ENCODE data around the gene CHST8.

CHST8 gene

GRCh38 chr19:33714149-33714548, 92.4 kb downstream of the CHST8 start:
- H3K27me3 ChIP-seq (replicated peaks in 2 of 5; ENCODE audit: control insufficient read depth in 4 of 5, insufficient read depth in 5 of 5, low read length in 4 of 5), result peaks cover 0 to 6% (median 0%) of the 10 kb centered on the region in 5 experiments
- H3K36me3 ChIP-seq (ENCODE audit: control insufficient read depth in 4 of 4, insufficient read depth in 4 of 4, low read length in 3 of 4), result no peaks in the 10 kb centered on the region
- 85% methylated on average over 2 of the region's 3 CpGs for WGBS (ENCODE audit: insufficient coverage)
- CTCF ChIA-PET, result no interaction called here
- peaks cover 0 to 3% (median 0%) of the 10 kb centered on the region in 5 experiments for H3K9me3 ChIP-seq (ENCODE audit: control extremely low read depth in 1 of 5, control insufficient read depth in 4 of 5, insufficient read depth in 2 of 5, low read depth in 1 of 5, low read length in 4 of 5)
- POLR2A ChIA-PET, result no interaction called here
- H3K4me3 ChIP-seq (ENCODE audit: control insufficient read depth in 1 of 7, extremely low read depth in 1 of 7, insufficient read depth in 4 of 7, low read depth in 2 of 7, low read length in 6 of 7), result no peak overlapping the region
- DNase-seq, result no peak
- no peaks in the 10 kb centered on the region for H3K4me1 ChIP-seq (ENCODE audit: control extremely low read depth in 1 of 4, control insufficient read depth in 4 of 4, insufficient read depth in 4 of 4, low read length in 3 of 4)
- no peak overlapping the region for H3K27ac ChIP-seq (ENCODE audit: insufficient read depth in 1 of 2, low read depth in 1 of 2, low read length in 2 of 2, poor library complexity in 1 of 2, severe bottlenecking in 2 of 2)

DNA sequence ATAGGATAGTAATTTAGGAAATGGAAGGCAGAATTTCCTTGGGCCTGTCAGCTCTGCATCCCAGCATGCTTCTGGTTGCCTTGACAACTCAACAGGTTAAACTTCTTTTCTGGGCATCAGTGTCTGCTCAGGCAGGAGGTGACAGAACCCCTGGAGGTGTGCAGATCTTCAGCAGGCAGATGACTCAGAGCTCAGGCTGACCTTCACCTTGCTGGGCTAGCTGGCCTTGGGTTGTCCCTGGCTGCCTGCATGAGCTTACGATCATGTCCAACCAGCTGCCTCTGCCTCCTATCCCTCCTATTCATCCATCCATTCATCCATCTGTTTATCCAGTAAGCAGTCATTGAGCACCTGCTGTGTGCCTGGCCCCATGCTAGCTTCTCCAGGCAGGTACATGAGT, 93.7 kb downstream of the CHST8 start:
- 100% methylated on average over 1 of the region's 1 CpG for WGBS (ENCODE audit: insufficient coverage)
- Histone ChIP-seq H3K36me3 (ENCODE audit: control insufficient read depth in 4 of 4, insufficient read depth in 4 of 4, low read length in 3 of 4) (no peaks in the 10 kb centered on the region), H3K27me3 (replicated peaks in 2 of 5; ENCODE audit: control insufficient read depth in 4 of 5, insufficient read depth in 5 of 5, low read length in 4 of 5) (peaks cover 0 to 6% (median 0%) of the 10 kb centered on the region in 5 experiments)

DNA sequence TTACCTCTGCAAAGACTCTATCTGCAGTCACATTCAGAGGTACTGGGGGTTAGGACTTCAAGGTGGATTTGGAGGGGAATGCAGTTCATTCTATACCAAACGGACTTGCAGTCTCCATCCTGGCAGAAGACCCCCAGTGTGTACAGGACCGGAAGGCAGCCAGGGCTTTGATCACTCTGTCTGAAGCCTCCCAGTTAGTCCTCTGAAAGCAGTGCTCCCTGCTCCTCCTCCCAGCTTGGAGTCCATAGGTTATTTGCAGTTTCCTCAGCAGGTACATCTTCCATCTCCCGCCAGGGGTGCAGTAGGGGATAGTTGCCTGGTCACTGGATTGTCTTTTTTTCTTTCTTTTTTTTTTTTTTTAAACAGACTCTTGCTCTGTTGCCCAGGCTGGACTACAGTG, 96.1 kb downstream of the CHST8 start:
- ChIA-PET CTCF (interaction anchor here (0.6 kb wide), 1 partner anchor 41 kb away, joined by 3 read pairs; no protein-coding TSS in a partner anchor), POLR2A (no interaction called here)
- Histone ChIP-seq H3K36me3 (ENCODE audit: control insufficient read depth in 4 of 4, insufficient read depth in 4 of 4, low read length in 3 of 4) (no peaks in the 10 kb centered on the region), H3K4me1 (ENCODE audit: control extremely low read depth in 1 of 4, control insufficient read depth in 4 of 4, insufficient read depth in 4 of 4, low read length in 3 of 4) (no peaks in the 10 kb centered on the region), H3K4me3 (ENCODE audit: control insufficient read depth in 1 of 7, extremely low read depth in 1 of 7, insufficient read depth in 4 of 7, low read depth in 2 of 7, low read length in 6 of 7) (no peak overlapping the region), H3K27ac (ENCODE audit: insufficient read depth in 1 of 2, low read depth in 1 of 2, low read length in 2 of 2, poor library complexity in 1 of 2, severe bottlenecking in 2 of 2) (no peak overlapping the region), H3K9me3 (ENCODE audit: control extremely low read depth in 1 of 5, control insufficient read depth in 4 of 5, insufficient read depth in 2 of 5, low read depth in 1 of 5, low read length in 4 of 5) (peaks cover 0 to 3% (median 0%) of the 10 kb centered on the region in 5 experiments), H3K27me3 (replicated peaks in 2 of 5; ENCODE audit: control insufficient read depth in 4 of 5, insufficient read depth in 5 of 5, low read length in 4 of 5) (peaks cover 0 to 8% (median 2%) of the 10 kb centered on the region in 5 experiments)
- WGBS (ENCODE audit: insufficient coverage), result 53% methylated on average over 2 of the region's 3 CpGs
- DNase-seq, result no peak

More for the DNA sequence above, 93.7 kb downstream of the CHST8 start:
- Histone ChIP-seq H3K9me3 (ENCODE audit: control extremely low read depth in 1 of 5, control insufficient read depth in 4 of 5, insufficient read depth in 2 of 5, low read depth in 1 of 5, low read length in 4 of 5) (peaks cover 0 to 3% (median 0%) of the 10 kb centered on the region in 5 experiments), H3K4me3 (ENCODE audit: control insufficient read depth in 1 of 7, extremely low read depth in 1 of 7, insufficient read depth in 4 of 7, low read depth in 2 of 7, low read length in 6 of 7) (no peak overlapping the region), H3K4me1 (ENCODE audit: control extremely low read depth in 1 of 4, control insufficient read depth in 4 of 4, insufficient read depth in 4 of 4, low read length in 3 of 4) (no peaks in the 10 kb centered on the region), H3K27ac (ENCODE audit: insufficient read depth in 1 of 2, low read depth in 1 of 2, low read length in 2 of 2, poor library complexity in 1 of 2, severe bottlenecking in 2 of 2) (no peak overlapping the region)
- DNase-seq, result no peak
- ChIA-PET CTCF (no interaction called here), POLR2A (no interaction called here)

GRCh38 chr19:33718651-33719254, 97.0 kb downstream of the CHST8 start:
- H3K27ac ChIP-seq (ENCODE audit: insufficient read depth in 1 of 2, low read depth in 1 of 2, low read length in 2 of 2, poor library complexity in 1 of 2, severe bottlenecking in 2 of 2), result no peak overlapping the region
- H3K9me3 ChIP-seq (ENCODE audit: control extremely low read depth in 1 of 5, control insufficient read depth in 4 of 5, insufficient read depth in 2 of 5, low read depth in 1 of 5, low read length in 4 of 5), result peaks cover 0 to 3% (median 0%) of the 10 kb centered on the region in 5 experiments
- H3K4me3 ChIP-seq (ENCODE audit: control insufficient read depth in 1 of 7, extremely low read depth in 1 of 7, insufficient read depth in 4 of 7, low read depth in 2 of 7, low read length in 6 of 7), result no peak overlapping the region
- H3K36me3 ChIP-seq (ENCODE audit: control insufficient read depth in 4 of 4, insufficient read depth in 4 of 4, low read length in 3 of 4), result no peaks in the 10 kb centered on the region
- H3K27me3 ChIP-seq (replicated peaks in 2 of 5; ENCODE audit: control insufficient read depth in 4 of 5, insufficient read depth in 5 of 5, low read length in 4 of 5), result peaks cover 0 to 8% (median 4%) of the 10 kb centered on the region in 5 experiments
- no peak for DNase-seq
- WGBS (ENCODE audit: insufficient coverage), result 58% methylated on average over 8 of the region's 12 CpGs
- ChIA-PET POLR2A (interaction anchor here (0.6 kb wide), 1 partner anchor 39 kb away, joined by 3 read pairs; no protein-coding TSS in a partner anchor), CTCF (interaction anchor here (0.6 kb wide), 1 partner anchor 41 kb away, joined by 3 read pairs; no protein-coding TSS in a partner anchor)
- no peaks in the 10 kb centered on the region for H3K4me1 ChIP-seq (ENCODE audit: control extremely low read depth in 1 of 4, control insufficient read depth in 4 of 4, insufficient read depth in 4 of 4, low read length in 3 of 4)

GRCh38 chr19:33719366-33720154, 97.8 kb downstream of the CHST8 start:
- Histone ChIP-seq H3K36me3 (ENCODE audit: control insufficient read depth in 4 of 4, insufficient read depth in 4 of 4, low read length in 3 of 4) (no peaks in the 10 kb centered on the region), H3K4me3 (ENCODE audit: control insufficient read depth in 1 of 7, extremely low read depth in 1 of 7, insufficient read depth in 4 of 7, low read depth in 2 of 7, low read length in 6 of 7) (no peak overlapping the region), H3K4me1 (ENCODE audit: control extremely low read depth in 1 of 4, control insufficient read depth in 4 of 4, insufficient read depth in 4 of 4, low read length in 3 of 4) (no peaks in the 10 kb centered on the region), H3K27me3 (replicated peaks in 2 of 5; ENCODE audit: control insufficient read depth in 4 of 5, insufficient read depth in 5 of 5, low read length in 4 of 5) (peaks cover 0 to 9% (median 4%) of the 10 kb centered on the region in 5 experiments), H3K27ac (ENCODE audit: insufficient read depth in 1 of 2, low read depth in 1 of 2, low read length in 2 of 2, poor library complexity in 1 of 2, severe bottlenecking in 2 of 2) (no peak overlapping the region), H3K9me3 (ENCODE audit: control extremely low read depth in 1 of 5, control insufficient read depth in 4 of 5, insufficient read depth in 2 of 5, low read depth in 1 of 5, low read length in 4 of 5) (peaks cover 0 to 2% (median 0%) of the 10 kb centered on the region in 5 experiments)
- WGBS (ENCODE audit: insufficient coverage), result 72% methylated on average over 9 of the region's 13 CpGs
- CTCF ChIA-PET, result interaction anchor here (0.6 to 0.9 kb wide), 2 partner anchors 58 to 1340 kb away, joined by 4 to 5 read pairs; no protein-coding TSS in a partner anchor
- POLR2A ChIA-PET, result interaction anchor here (0.6 kb wide), 1 partner anchor 38 kb away, joined by 3 read pairs; no protein-coding TSS in a partner anchor
- DNase-seq, result no peak

DNA sequence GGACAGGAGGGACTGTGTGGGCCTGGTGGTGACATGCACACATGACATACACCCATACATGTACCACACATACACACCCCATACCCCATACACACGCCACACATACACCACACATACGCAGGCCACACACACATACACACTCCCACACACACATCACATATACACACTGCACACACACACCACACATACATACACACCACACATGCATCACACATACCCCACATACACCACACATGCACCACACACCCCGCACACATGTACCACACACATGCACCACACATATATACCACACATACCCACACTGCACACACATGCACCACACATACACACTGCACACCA, 98.4 kb downstream of the CHST8 start:
- Histone ChIP-seq H3K9me3 (ENCODE audit: control extremely low read depth in 1 of 5, control insufficient read depth in 4 of 5, insufficient read depth in 2 of 5, low read depth in 1 of 5, low read length in 4 of 5) (peaks cover 0 to 2% (median 0%) of the 10 kb centered on the region in 5 experiments), H3K27me3 (replicated peaks in 2 of 5; ENCODE audit: control insufficient read depth in 4 of 5, insufficient read depth in 5 of 5, low read length in 4 of 5) (peaks cover 0 to 11% (median 6%) of the 10 kb centered on the region in 5 experiments), H3K4me1 (ENCODE audit: control extremely low read depth in 1 of 4, control insufficient read depth in 4 of 4, insufficient read depth in 4 of 4, low read length in 3 of 4) (no peaks in the 10 kb centered on the region), H3K27ac (ENCODE audit: insufficient read depth in 1 of 2, low read depth in 1 of 2, low read length in 2 of 2, poor library complexity in 1 of 2, severe bottlenecking in 2 of 2) (no peak overlapping the region), H3K36me3 (ENCODE audit: control insufficient read depth in 4 of 4, insufficient read depth in 4 of 4, low read length in 3 of 4) (no peaks in the 10 kb centered on the region), H3K4me3 (ENCODE audit: control insufficient read depth in 1 of 7, extremely low read depth in 1 of 7, insufficient read depth in 4 of 7, low read depth in 2 of 7, low read length in 6 of 7) (no peak overlapping the region)
- ChIA-PET CTCF (interaction anchor here (0.6 to 0.9 kb wide), 2 partner anchors 58 to 1341 kb away, joined by 4 to 5 read pairs; no protein-coding TSS in a partner anchor), POLR2A (no interaction called here)
- no peak for DNase-seq
- WGBS (ENCODE audit: insufficient coverage), result 100% methylated on average over 1 of the region's 3 CpGs
